Osteocyte (in vitro differentiated cells): ENCODE results near the gene FBXL13. TPM values are rescaled to one million over a fixed set of nuclear protein-coding genes. Genes with fewer than 3 reads are reported as not detected.
A peak's percentile ranks its signal among the peaks of the same experiment; 100 is the strongest.

Experiments used
- DNase-seq: peaks from one replicate; pipeline ENCODE4 v3.0.0; 2021; ENCODE audit warnings: mixed read lengths; ENCODE audit not compliant: unreplicated experiment; ENCODE audit errors: extremely low spot score
- H3K27ac Mint-ChIP-seq: one replicate; pipeline ENCODE4 v1.8.0; 2021; ENCODE audit warnings: mild to moderate bottlenecking, mixed read lengths; ENCODE audit not compliant: unreplicated experiment
- H3K27me3 Mint-ChIP-seq: one replicate; pipeline ENCODE4 v1.8.0; 2021; ENCODE audit warnings: mixed read lengths; ENCODE audit not compliant: unreplicated experiment
- H3K36me3 Mint-ChIP-seq: one replicate; pipeline ENCODE4 v1.8.0; 2021; ENCODE audit warnings: mixed read lengths; ENCODE audit not compliant: unreplicated experiment
- H3K4me1 Mint-ChIP-seq: one replicate; pipeline ENCODE4 v1.8.0; 2021; ENCODE audit warnings: mixed read lengths; ENCODE audit not compliant: unreplicated experiment
- H3K4me3 Mint-ChIP-seq: one replicate; pipeline ENCODE4 v1.8.0; 2021; ENCODE audit warnings: mild to moderate bottlenecking, moderate library complexity, mixed read lengths; ENCODE audit not compliant: unreplicated experiment
- H3K9me3 Mint-ChIP-seq: one replicate; pipeline ENCODE4 v1.8.0; 2021; ENCODE audit warnings: mixed read lengths; ENCODE audit not compliant: unreplicated experiment
- total RNA-seq: library from RNA; stranded (reverse); gene quantifications from 2 replicates; pipeline ENCODE4 v1.2.1, GENCODE V29; 2021
- TF ChIP-seq, protein P1 (sequence below): fragments of 200-600 bp; sonication (generic); IDR thresholded peaks from 2 replicates; pipeline ENCODE4 v1.5.0; 2021; ENCODE audit warnings: antibody characterized with exemption, mild to moderate bottlenecking, moderate library complexity

Gene FBXL13
- total RNA-seq, 1 donor from 2014 or later = 0.83 TPM

- no peaks in the 10 kb centered on the region for H3K36me3 Mint-ChIP-seq
- DNase-seq = no peak
- H3K27me3 Mint-ChIP-seq = no peaks in the 10 kb centered on the region
- H3K27ac Mint-ChIP-seq = no peak overlapping the region
- no peaks in the 10 kb centered on the region for H3K9me3 Mint-ChIP-seq
- no peak overlapping the region for H3K4me3 Mint-ChIP-seq
- TF ChIP-seq, protein P1, sequence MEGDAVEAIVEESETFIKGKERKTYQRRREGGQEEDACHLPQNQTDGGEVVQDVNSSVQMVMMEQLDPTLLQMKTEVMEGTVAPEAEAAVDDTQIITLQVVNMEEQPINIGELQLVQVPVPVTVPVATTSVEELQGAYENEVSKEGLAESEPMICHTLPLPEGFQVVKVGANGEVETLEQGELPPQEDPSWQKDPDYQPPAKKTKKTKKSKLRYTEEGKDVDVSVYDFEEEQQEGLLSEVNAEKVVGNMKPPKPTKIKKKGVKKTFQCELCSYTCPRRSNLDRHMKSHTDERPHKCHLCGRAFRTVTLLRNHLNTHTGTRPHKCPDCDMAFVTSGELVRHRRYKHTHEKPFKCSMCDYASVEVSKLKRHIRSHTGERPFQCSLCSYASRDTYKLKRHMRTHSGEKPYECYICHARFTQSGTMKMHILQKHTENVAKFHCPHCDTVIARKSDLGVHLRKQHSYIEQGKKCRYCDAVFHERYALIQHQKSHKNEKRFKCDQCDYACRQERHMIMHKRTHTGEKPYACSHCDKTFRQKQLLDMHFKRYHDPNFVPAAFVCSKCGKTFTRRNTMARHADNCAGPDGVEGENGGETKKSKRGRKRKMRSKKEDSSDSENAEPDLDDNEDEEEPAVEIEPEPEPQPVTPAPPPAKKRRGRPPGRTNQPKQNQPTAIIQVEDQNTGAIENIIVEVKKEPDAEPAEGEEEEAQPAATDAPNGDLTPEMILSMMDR = no peak
- H3K4me1 Mint-ChIP-seq = peaks cover 42% of the 10 kb centered on the region
These were observed 157.7 kb downstream of the FBXL13 start for GRCh38 chr7:102916881-102917280.

- TF ChIP-seq, protein P1 = no peak
- H3K27me3 Mint-ChIP-seq = no peaks in the 10 kb centered on the region
- no peak for DNase-seq
- H3K9me3 Mint-ChIP-seq = no peaks in the 10 kb centered on the region
- H3K27ac Mint-ChIP-seq = no peak overlapping the region
- H3K4me3 Mint-ChIP-seq = no peak overlapping the region
- no peaks in the 10 kb centered on the region for H3K36me3 Mint-ChIP-seq
- peaks cover 42% of the 10 kb centered on the region for H3K4me1 Mint-ChIP-seq
These were observed 158.2 kb downstream of the FBXL13 start for GRCh38 chr7:102916426-102916825.

- TF ChIP-seq, protein P1 = no peak
- Mint-ChIP-seq H3K4me1 (peaks cover 42% of the 10 kb centered on the region), H3K9me3 (no peaks in the 10 kb centered on the region), H3K27ac (peak overlapping the region; percentile 10), H3K4me3 (peak overlapping the region; percentile 48), H3K36me3 (peaks cover 1% of the 10 kb centered on the region), H3K27me3 (no peaks in the 10 kb centered on the region)
- no peak for DNase-seq
These were observed 160.0 kb downstream of the FBXL13 start for GRCh38 chr7:102914585-102914984.

- TF ChIP-seq, protein P1 = no peak
- H3K4me1 Mint-ChIP-seq = peaks cover 41% of the 10 kb centered on the region
- no peaks in the 10 kb centered on the region for H3K27me3 Mint-ChIP-seq
- H3K4me3 Mint-ChIP-seq = peak overlapping the region; percentile 79
- peak overlapping the region; percentile 85 for H3K27ac Mint-ChIP-seq
- no peaks in the 10 kb centered on the region for H3K9me3 Mint-ChIP-seq
- no peak for DNase-seq
- peaks cover 1% of the 10 kb centered on the region for H3K36me3 Mint-ChIP-seq
These were observed 160.8 kb downstream of the FBXL13 start for GRCh38 chr7:102913826-102914225.

DNA sequence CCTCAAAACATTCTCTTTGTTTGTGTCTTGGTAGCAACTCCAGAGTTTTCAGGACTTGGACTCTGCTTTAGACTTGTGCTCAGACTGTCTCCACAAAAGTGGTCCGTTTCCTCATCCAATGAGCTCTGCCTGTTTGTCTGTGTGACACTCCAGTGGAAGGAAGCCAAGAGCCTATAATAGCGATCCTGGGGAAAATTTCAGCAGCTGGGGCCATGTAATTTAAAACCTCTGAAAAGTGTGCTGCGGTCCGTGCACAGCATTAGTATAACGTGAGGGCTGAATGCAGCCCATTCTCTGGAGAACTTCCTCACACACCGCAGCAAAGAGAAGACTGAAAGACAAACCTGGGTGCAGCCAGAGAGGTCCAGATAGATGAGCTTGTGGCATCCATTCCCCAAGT lies 161.9 kb downstream of the FBXL13 start, which contains the start of gene LRRC17:
Gene LRRC17, plus strand, starts transcription at position 259 of the 400 bp plus-strand sequence. CDS start 20,914 bp downstream, outside the sequence.
- H3K36me3 Mint-ChIP-seq = peaks cover 1% of the 10 kb centered on the region
- peaks cover 38% of the 10 kb centered on the region for H3K4me1 Mint-ChIP-seq
- TF ChIP-seq, protein P1 = no peak
- peak within 1 kb of the TSS; percentile 79 for H3K4me3 Mint-ChIP-seq
- peaks cover 4% of the 10 kb centered on the region for H3K9me3 Mint-ChIP-seq
- H3K27ac Mint-ChIP-seq = peak within 1 kb of the TSS; percentile 85
- H3K27me3 Mint-ChIP-seq = no peaks in the 10 kb centered on the region
- no peak for DNase-seq
